SJCRH30 (cell line): ENCODE data around the gene TMEM218. TPM values are rescaled to one million over a fixed set of nuclear protein-coding genes. Genes with fewer than 3 reads are reported as not detected.
"Not testable (repeated sequence)": the region's sequence is repeated elsewhere in the genome, so short reads cannot be mapped to it uniquely, and the experiment has no call there.

ENCODE experiments used
- DNase-seq, 2 experiments: peaks; one replicate each; pipeline ENCODE4 v3.0.0-alpha.2; 2015 to 2020
- H3K27ac ChIP-seq: fragments of 250-450 bp; sonication (Bioruptor Pico); 2 replicates; pipeline ENCODE4 v1.5.1; 2020; ENCODE audit warnings: mild to moderate bottlenecking, moderate library complexity
- H3K27me3 ChIP-seq: fragments of 250-450 bp; sonication (Bioruptor Pico); 2 replicates; pipeline ENCODE4 v1.5.1; 2020; ENCODE audit warnings: mild to moderate bottlenecking, moderate library complexity
- H3K36me3 ChIP-seq: fragments of 250-450 bp; sonication (Bioruptor Pico); 2 replicates; pipeline ENCODE4 v1.5.1; 2020; ENCODE audit warnings: mild to moderate bottlenecking, moderate library complexity
- H3K4me1 ChIP-seq: fragments of 250-450 bp; sonication (Bioruptor Pico); 2 replicates; pipeline ENCODE4 v1.5.1; 2020; ENCODE audit warnings: mild to moderate bottlenecking, moderate library complexity
- H3K4me3 ChIP-seq: fragments of 250-450 bp; sonication (Bioruptor Pico); 2 replicates; pipeline ENCODE4 v1.5.1; 2020; ENCODE audit warnings: mild to moderate bottlenecking, moderate library complexity
- H3K9me3 ChIP-seq: fragments of 250-450 bp; sonication (Bioruptor Pico); replicated peaks from 2 replicates; pipeline ENCODE4 v1.5.1; 2020; ENCODE audit warnings: mild to moderate bottlenecking, moderate library complexity
- total RNA-seq: library from RNA; depleted of rRNA; stranded (reverse); fragments of >200 nt; shearing (Covaris generic); gene quantifications from 2 replicates; pipeline ENCODE4 v1.2.3, GENCODE V29; 2014

TMEM218 gene
- total RNA-seq, 1 experiment from 2014 or later, result 22.0 TPM

DNA sequence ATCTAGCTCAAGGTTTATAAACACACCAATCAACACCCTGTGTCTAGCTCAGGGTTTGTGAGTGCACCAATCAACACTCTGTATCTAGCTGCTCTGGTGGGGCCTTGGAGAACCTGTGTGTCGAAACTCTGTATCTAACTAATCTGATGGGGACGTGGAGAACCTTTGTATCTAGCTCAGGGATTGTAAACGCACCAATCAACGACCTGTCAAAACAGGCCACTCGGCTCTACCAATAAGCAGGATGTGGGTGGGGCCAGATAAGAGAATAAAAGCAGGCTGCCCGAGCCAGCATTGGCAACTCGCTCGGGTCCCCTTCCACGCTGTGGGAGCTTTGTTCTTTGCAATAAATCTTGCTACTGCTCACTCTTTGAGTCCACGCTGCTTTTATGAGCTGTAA is 21.3 kb downstream of the TMEM218 start:
- not testable (repeated sequence) for H3K4me1 ChIP-seq, H3K4me3 ChIP-seq, DNase-seq, H3K27me3 ChIP-seq, H3K27ac ChIP-seq, H3K9me3 ChIP-seq, H3K36me3 ChIP-seq

DNA sequence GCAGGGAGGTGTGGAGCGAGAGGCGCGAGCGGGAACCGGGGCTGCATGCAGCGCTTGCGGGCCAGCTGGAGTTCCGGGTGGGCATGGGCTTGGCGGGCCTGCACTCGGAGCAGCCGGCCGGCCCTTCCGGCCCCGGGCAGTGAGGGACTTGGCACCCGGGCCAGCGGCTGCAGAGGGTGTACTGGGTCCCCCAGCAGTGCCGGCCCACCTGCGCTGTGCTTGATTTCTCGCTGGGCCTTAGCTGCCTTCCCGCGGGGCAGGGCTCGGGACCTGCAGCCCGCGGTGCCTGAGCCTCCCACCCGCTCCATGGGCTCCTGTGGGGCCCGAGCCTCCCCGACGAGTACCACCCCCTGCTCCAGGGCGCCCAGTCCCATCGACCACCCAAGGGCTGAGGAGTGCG is 21.9 kb downstream of the TMEM218 start:
- not testable (repeated sequence) for H3K36me3 ChIP-seq, H3K4me3 ChIP-seq, H3K27ac ChIP-seq, H3K9me3 ChIP-seq, H3K27me3 ChIP-seq, DNase-seq, H3K4me1 ChIP-seq

DNA sequence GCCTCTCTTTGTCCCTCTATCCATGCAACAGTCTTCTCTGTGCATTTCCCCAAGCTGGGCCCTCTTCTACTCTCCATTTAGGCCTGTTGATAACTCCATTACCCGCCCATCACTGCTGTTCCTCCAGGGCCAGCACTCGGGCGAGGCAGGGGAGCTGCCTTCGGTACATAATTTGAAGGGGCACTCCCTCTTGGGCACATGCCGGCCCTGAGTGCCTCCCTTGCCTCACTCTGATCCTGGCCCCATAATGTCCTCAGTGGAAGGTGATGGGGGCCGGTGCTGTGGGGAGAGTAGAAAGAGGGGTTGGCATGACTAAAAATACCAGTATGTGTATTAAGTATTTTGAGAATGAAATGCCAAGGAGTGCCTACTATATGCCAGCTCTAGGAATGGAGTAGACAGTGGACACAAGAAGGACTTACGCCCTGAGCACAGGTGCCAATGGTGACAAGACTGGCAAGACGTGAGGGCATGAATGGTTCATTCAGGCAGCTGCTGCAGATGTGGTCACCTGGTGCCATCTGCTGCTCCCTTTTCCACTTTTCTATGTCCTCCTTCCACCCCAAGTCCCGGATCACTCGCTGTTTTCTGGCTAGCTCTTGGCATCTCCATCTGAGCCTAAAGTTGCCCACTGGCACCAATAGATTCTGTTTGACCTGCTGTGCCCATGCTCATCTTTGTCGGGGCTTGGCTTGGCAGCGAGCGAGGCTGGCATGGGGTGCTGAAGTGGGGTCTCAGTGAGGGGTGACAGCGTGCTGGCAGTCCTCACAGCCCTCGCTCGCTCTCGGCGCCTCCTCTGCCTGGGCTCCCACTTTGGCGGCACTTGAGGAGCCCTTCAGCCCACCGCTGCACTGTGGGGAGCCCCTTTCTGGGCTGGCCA is 22.6 kb downstream of the TMEM218 start:
- no peaks in the 10 kb centered on the region for H3K27me3 ChIP-seq
- no peaks in the 10 kb centered on the region for H3K36me3 ChIP-seq
- no peak overlapping the region for H3K27ac ChIP-seq

DNA sequence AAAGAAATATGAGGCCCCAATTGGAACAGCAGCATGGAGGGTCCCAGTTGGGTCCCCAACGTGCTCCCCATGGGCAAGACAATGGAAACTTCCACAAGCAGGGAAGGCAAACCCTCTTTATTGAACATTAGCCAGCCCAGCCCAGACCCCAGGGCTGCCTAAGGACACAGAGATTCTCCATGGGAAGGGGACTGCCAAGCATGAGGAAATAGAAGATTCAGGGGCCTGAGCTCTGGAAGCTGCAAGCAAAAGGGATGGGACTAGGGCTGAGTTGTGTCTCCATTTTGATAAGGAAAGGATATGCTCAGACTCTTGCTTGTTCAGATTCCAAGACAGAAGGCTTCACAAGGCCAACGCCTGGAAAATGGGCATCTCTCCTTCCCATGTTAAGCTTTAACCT is 23.3 kb downstream of the TMEM218 start:
- Histone ChIP-seq H3K9me3 (no peaks in the 10 kb centered on the region), H3K27me3 (no peaks in the 10 kb centered on the region), H3K27ac (no peak overlapping the region), H3K4me3 (no peak overlapping the region), H3K36me3 (no peaks in the 10 kb centered on the region), H3K4me1 (peaks cover 9% of the 10 kb centered on the region)
- no peak for DNase-seq

More for the DNA sequence above, 22.6 kb downstream of the TMEM218 start:
- DNase-seq, result no peak
- H3K9me3 ChIP-seq, result no peaks in the 10 kb centered on the region
- H3K4me3 ChIP-seq, result no peak overlapping the region
- H3K4me1 ChIP-seq, result peaks cover 4% of the 10 kb centered on the region

DNA sequence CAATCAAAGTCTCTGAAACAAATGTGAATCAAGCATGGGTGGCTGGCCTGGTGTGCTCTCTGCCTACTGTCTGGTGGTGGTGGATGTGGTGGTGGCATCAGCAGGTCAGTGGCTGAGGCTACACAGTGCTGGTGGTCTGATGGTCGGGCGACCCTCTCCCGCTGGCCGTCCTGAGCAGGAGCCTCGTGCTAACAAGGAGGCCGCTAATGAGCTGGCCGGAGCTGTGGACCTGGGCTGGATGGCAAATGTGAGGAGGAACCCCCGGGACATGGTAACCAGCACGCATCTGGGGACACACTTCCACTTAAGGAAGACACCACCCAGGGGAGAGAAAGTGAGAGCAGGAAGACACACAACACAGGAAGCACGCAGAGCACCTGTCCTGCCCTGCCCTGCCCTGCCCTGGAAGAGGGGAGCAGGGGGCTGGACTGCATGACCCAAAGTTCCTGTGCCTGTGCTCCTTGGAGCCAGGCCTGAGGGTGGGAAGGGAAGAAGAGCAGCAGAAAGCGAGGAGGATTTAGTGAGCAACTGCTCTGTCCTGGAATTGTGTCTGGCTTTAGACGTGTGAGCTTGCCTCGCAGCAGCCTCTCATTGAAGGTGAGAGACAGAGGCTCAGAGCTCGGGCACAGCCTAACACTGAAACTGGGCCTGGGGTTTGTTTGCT is 24.7 kb downstream of the TMEM218 start:
- peaks cover 16% of the 10 kb centered on the region for H3K4me1 ChIP-seq
- no peaks in the 10 kb centered on the region for H3K36me3 ChIP-seq
- H3K9me3 ChIP-seq, result no peaks in the 10 kb centered on the region
- DNase-seq, result no peak
- no peak overlapping the region for H3K4me3 ChIP-seq
- no peaks in the 10 kb centered on the region for H3K27me3 ChIP-seq
- no peak overlapping the region for H3K27ac ChIP-seq

DNA sequence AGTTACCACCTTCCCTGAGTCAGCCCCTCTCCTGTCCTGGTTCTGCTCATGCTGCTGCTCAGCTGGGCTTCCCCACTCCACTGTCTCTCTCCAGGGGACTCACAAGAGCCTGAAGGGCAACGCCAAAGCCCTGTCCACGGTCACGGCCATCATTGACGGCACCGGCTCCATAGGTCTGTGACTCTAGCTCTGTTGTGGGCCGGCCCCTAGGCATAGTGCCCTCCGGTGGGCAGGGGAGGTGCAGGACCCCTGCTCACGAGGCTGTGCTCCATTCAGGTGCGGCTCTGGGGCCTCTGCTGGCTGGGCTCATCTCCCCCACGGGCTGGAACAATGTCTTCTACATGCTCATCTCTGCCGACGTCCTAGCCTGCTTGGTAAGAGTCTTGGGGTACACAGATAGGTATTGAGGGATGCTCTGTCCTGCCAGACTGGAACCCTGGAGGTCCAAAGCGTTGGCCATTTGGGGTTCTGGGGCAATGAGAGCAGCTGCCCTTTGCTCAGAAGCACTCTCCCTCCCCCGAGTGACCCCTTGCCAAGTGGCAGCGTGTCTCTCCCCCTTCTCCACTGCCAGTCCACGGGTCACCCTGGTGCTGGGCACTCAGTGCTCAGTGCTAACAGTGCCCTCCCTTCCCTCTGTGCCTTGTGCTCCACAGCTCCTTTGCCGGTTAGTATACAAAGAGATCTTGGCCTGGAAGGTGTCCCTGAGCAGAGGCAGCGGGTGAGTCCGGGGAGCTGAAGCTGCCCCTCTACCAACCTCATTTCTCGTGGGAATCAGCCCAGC is 25.9 kb downstream of the TMEM218 start:
- H3K27ac ChIP-seq, result no peak overlapping the region
- H3K9me3 ChIP-seq, result no peaks in the 10 kb centered on the region
- H3K36me3 ChIP-seq, result no peaks in the 10 kb centered on the region
- no peaks in the 10 kb centered on the region for H3K27me3 ChIP-seq
- no peak for DNase-seq
- H3K4me1 ChIP-seq, result peaks cover 12% of the 10 kb centered on the region
- no peak overlapping the region for H3K4me3 ChIP-seq

DNA sequence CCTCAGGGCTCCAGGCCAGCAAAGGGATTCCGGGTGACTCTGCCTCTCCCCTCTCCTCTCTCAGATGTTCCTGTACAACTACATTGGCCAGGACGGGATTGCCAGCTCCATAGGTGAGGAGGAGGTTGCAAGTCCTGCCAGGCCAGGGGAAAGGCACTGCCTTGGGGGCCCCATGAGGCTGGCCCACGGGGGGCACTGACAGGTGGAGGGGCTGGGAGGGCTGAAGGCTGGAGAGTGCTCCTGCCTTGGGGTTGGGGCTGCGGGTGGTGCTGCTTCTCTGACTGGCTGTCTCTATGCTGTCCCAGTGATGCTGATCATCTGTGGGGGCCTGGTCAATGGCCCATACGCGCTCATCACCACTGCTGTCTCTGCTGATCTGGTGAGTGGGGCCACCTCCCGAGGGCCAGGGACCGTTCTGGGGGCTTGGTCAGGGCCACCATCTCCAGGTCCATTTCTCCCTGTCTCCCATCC is 26.6 kb downstream of the TMEM218 start:
- no peak for DNase-seq
- Histone ChIP-seq H3K27me3 (no peaks in the 10 kb centered on the region), H3K4me1 (peaks cover 12% of the 10 kb centered on the region), H3K36me3 (no peaks in the 10 kb centered on the region), H3K4me3 (no peak overlapping the region), H3K27ac (no peak overlapping the region), H3K9me3 (no peaks in the 10 kb centered on the region)

DNA sequence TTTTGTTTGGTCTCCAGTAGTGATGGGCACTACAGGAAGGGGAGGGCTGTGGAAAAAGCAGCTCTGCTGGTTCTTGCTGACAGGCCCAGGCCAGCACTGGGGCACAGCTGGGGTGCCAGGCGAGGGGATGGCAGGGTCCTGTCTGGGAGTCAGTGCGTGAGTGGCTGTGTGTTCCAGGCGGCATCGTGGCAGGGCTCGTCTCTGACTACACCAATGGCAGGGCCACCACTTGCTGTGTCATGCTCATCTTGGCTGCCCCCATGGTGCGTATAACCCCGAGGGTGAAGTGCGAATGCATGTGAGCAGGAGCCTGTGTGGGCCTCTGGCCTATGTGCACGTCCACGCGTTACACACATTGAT is 27.4 kb downstream of the TMEM218 start:
- Histone ChIP-seq H3K4me3 (no peak overlapping the region), H3K9me3 (no peaks in the 10 kb centered on the region), H3K27me3 (no peaks in the 10 kb centered on the region), H3K36me3 (no peaks in the 10 kb centered on the region), H3K27ac (no peak overlapping the region), H3K4me1 (peaks cover 12% of the 10 kb centered on the region)
- DNase-seq, result no peak

DNA sequence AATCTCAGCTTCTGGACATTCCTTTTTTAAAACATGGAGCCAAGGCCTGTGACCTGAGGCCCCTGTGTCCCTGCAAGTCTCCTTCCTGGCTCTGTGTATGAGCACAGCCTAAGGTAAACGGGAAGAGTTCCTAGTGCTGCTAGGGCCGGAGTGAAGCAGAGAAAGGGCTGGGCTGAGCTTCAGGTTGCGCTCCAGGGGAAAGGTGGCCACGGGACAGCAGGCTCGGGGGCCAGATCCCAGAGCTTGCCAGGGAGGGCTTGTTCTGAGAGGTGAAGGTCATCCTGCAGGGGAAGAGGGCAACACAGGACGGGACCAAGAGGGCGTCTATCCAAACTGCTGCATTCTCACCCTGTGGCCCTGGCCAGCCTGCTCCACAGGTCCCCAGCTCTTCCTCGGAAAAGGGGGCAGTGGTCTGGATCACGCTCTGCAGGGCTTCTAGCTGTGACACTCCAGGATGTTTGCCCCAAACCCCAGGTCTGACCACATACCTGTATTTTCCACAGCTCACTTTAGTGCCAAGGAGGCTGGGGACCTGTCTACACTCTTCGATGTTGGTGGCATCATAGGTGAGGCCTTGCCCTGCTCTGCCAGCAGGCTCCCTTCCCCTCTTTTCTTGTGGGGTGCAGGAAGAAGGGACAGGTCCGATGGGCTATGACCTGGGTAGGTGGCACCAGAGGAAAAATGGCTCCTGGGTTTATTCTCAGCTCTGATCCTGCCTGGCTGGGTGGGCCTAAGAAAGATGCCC is 27.9 kb downstream of the TMEM218 start:
- Histone ChIP-seq H3K27ac (peak overlapping the region; percentile 79), H3K9me3 (no peaks in the 10 kb centered on the region), H3K4me1 (peaks cover 12% of the 10 kb centered on the region), H3K36me3 (no peaks in the 10 kb centered on the region), H3K27me3 (no peaks in the 10 kb centered on the region), H3K4me3 (no peak overlapping the region)
- DNase-seq, result no peak

DNA sequence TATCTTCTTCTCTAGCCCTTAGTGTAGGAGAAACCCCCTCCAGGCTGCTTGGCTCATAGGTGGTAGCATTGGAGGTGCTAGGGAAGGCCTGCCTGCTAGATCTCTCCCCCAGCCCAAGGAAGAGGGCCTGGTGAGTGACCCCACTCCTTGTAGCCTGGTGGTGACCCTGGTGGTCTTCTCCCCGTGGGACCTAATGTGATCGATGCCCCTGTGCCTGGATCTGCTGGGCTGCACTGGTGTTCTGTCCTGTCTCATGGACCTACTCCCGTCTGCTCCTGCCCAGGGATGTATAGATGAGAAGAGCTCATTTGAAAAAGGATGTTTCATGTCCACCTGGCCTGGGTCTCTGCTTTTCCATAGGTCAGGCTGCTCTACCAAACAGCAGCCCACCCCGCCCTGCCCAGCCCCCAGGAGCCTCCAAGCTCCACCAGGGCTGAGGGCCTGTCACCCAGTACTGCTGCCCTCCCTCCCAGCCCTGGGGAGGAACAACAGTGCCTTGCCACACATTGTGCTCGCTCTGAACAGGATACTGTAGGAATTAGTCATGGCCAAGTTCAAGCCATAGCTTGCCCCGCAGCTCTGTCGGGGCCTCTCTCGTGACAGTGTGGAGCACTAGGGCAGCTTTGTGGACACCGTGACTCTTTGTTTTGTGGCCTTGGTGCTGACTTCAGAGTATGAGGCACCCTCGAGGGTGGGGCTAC is 28.7 kb downstream of the TMEM218 start:
- no peak overlapping the region for H3K4me3 ChIP-seq
- no peaks in the 10 kb centered on the region for H3K9me3 ChIP-seq
- H3K4me1 ChIP-seq, result peaks cover 12% of the 10 kb centered on the region
- no peaks in the 10 kb centered on the region for H3K27me3 ChIP-seq
- peak overlapping the region; percentile 79 for H3K27ac ChIP-seq
- peak; percentile 56 to 71 for DNase-seq
- H3K36me3 ChIP-seq, result no peaks in the 10 kb centered on the region

DNA sequence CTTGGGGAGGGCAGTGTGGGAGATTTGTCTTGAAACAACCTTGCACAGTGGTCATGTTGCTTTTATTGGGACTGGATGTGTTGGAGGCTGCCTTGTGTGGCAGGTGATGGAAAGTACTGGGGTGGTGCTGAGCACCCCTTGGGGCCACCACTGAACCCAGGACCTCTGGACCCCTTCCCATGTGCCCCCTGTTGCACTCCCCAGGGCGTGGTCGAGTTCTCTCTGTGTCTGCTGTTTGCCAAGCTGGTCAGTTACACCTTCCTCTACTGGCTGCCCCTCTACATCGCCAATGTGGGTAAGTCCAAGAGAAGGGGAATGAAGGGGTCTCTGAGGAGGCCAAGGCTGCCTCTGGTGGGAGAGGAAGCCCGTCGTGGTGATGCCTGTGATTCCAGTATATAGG is 29.4 kb downstream of the TMEM218 start:
- Histone ChIP-seq H3K4me3 (no peak overlapping the region), H3K27ac (no peak overlapping the region), H3K4me1 (peaks cover 12% of the 10 kb centered on the region), H3K36me3 (no peaks in the 10 kb centered on the region), H3K9me3 (no peaks in the 10 kb centered on the region), H3K27me3 (no peaks in the 10 kb centered on the region)
- DNase-seq, result no peak

DNA sequence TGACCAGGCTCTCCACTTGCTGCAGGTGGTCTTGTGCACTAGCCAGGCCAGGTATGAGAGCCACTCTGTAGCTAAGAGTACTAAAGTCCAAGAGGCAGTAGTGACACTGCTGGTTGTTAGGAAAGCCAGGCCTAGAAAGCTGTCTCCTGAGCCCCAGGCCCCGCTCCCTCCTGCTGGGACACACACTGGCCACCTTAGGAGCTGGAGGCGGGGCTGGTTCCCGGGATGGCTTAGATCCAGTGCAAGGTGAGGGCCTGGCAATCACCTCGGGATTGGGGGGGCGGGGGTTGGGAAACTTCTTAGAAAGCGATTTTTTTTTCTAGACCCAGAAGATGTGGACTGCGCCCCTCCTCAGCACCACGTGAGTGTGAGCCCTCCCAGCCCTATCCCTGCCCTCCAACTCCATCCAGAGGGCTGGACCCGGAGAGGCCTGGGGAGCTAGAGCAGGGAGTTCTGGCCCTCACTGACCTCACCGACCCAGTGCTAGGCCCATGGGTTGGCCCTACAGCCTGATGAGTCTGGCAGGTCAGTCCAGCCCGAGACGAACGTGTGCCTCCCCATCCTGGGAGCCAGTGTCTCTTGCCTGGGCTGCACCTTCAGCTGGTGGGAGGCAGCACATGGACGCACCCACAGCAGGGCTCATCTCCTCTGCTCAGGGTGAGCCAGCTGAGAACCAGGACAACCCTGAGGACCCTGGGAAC is 30.2 kb downstream of the TMEM218 start:
- Histone ChIP-seq H3K36me3 (no peaks in the 10 kb centered on the region), H3K4me1 (peaks cover 12% of the 10 kb centered on the region), H3K9me3 (no peaks in the 10 kb centered on the region), H3K27ac (no peak overlapping the region), H3K27me3 (no peaks in the 10 kb centered on the region), H3K4me3 (no peak overlapping the region)
- DNase-seq, result no peak

DNA sequence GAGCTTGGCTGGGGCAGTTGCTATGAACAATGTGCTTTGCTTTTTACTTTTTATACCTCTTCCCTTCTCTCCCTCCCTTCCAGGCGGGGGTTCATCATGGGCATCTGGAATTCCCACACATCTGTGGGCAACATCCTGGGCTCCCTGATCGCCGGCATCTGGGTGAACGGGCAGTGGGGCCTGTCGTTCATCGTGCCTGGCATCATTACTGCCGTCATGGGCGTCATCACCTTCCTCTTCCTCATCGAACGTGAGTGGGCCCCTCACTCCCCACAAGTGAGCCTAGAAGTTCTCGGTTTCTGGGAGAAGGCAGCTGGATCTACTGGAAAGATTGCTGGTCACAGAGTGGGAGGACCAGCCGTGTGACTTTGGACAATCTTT is 30.9 kb downstream of the TMEM218 start:
- H3K36me3 ChIP-seq, result no peaks in the 10 kb centered on the region
- no peaks in the 10 kb centered on the region for H3K9me3 ChIP-seq
- no peak for DNase-seq
- H3K27me3 ChIP-seq, result no peaks in the 10 kb centered on the region
- no peak overlapping the region for H3K27ac ChIP-seq
- peaks cover 12% of the 10 kb centered on the region for H3K4me1 ChIP-seq
- H3K4me3 ChIP-seq, result no peak overlapping the region
